ENCODE measurements around the gene SPACA6.
"Not testable (repeated sequence)": the region's sequence is repeated elsewhere in the genome, so short reads cannot be mapped to it uniquely, and the experiment has no call there.

The SPACA6 gene

GRCh38 chr19:51706885-51707284 is 13.8 kb downstream of the SPACA6 start:
- no peak for DNase-seq

GRCh38 chr19:51708811-51709210 is 15.7 kb downstream of the SPACA6 start:
- DNase-seq, result no peak

GRCh38 chr19:51709575-51709974 is 16.4 kb downstream of the SPACA6 start:
- DNase-seq, result no peak

GRCh38 chr19:51710163-51710562 is 17.0 kb downstream of the SPACA6 start:
- DNase-seq, result no peak

- no peak for DNase-seq
These were observed 18.6 kb downstream of the SPACA6 start for GRCh38 chr19:51711702-51712101.

GRCh38 chr19:51712461-51713081 is 19.4 kb downstream of the SPACA6 start:
- DNase-seq, result peak; percentile 21 to 26

GRCh38 chr19:51713319-51714285 is 20.5 kb downstream of the SPACA6 start:
- no peak for DNase-seq

- no peak for DNase-seq
These were observed 21.7 kb downstream of the SPACA6 start for GRCh38 chr19:51714848-51715247.

- no peak for DNase-seq
These were observed 22.7 kb downstream of the SPACA6 start for GRCh38 chr19:51715850-51716249.

GRCh38 chr19:51716925-51717324 is 23.8 kb downstream of the SPACA6 start:
- no peak for DNase-seq

- no peak for DNase-seq
These were observed 26.3 kb downstream of the SPACA6 start for GRCh38 chr19:51719251-51719988.

GRCh38 chr19:51721905-51722304 is 28.8 kb downstream of the SPACA6 start:
- DNase-seq, result no peak

- DNase-seq, result no peak
These were observed 29.4 kb downstream of the SPACA6 start for GRCh38 chr19:51722492-51722891.

GRCh38 chr19:51724543-51724942 is 31.4 kb downstream of the SPACA6 start:
- no peak for DNase-seq

- DNase-seq, result no peak
These were observed 32.9 kb downstream of the SPACA6 start for GRCh38 chr19:51726049-51726448.

GRCh38 chr19:51727349-51727880 is 34.3 kb downstream of the SPACA6 start:
- no peak for DNase-seq

- DNase-seq, result no peak
These were observed 36.7 kb downstream of the SPACA6 start for GRCh38 chr19:51729781-51730180.

- DNase-seq, result no peak
These were observed 40.8 kb downstream of the SPACA6 start for GRCh38 chr19:51733742-51734522.

GRCh38 chr19:51735759-51736449 is 42.8 kb downstream of the SPACA6 start:
- no peak for DNase-seq

GRCh38 chr19:51737389-51737788 is 44.3 kb downstream of the SPACA6 start:
- no peak for DNase-seq

- DNase-seq, result no peak
These were observed 44.8 kb downstream of the SPACA6 start for GRCh38 chr19:51737924-51738323.

GRCh38 chr19:51738523-51738922 is 45.4 kb downstream of the SPACA6 start:
- not testable (repeated sequence) for DNase-seq
